GM19324 (cell line): ENCODE measurements around the gene ZFP91.

Experiments used
- ATAC-seq: cut with Tn5 transposase; IDR thresholded peaks from one replicate; pipeline ENCODE4 v1.9.1; 2021; ENCODE audit warnings: mild to moderate bottlenecking, moderate library complexity; ENCODE audit not compliant: unreplicated experiment, low FRiP score

Gene ZFP91

GRCh38 chr11:58659404-58659803, 80.5 kb downstream of the ZFP91 start:
- ATAC-seq: no peak

- no peak for ATAC-seq
Measured at GRCh38 chr11:58659910-58660570, 81.2 kb downstream of the ZFP91 start.
